ENCODE measurements around the gene CCDC92B. TPM values are rescaled to one million over a fixed set of nuclear protein-coding genes. Genes with fewer than 3 reads are reported as not detected.

CCDC92B gene
- total RNA-seq, 6 experiments from 2014 or later, result not detected

- Mint-ChIP-seq H3K36me3 (ENCODE audit: low read depth) (no peaks in the 10 kb centered on the region), H3K4me3 (peak overlapping the region; percentile 91)
- DNase-seq, result no peak
Observed at GRCh38 chr17:2710803-2711607, 38.4 kb downstream of the CCDC92B start.

GRCh38 chr17:2710071-2710802, 39.2 kb downstream of the CCDC92B start:
- Mint-ChIP-seq H3K9me3 (no peaks in the 10 kb centered on the region), H3K27me3 (ENCODE audit: insufficient read depth) (peaks cover 3% of the 10 kb centered on the region), H3K27ac (peak overlapping the region; percentile 69), H3K36me3 (ENCODE audit: low read depth) (no peaks in the 10 kb centered on the region), H3K4me1 (ENCODE audit: low read depth) (peaks cover 34% of the 10 kb centered on the region), H3K4me3 (peak overlapping the region; percentile 91)
- DNase-seq, result no peak
- TF ChIP-seq CTCF (IDR thresholded peaks at IDR 0.05), result no peak

More at GRCh38 chr17:2710803-2711607, 38.4 kb downstream of the CCDC92B start:
- H3K4me1 Mint-ChIP-seq (ENCODE audit: low read depth), result peaks cover 27% of the 10 kb centered on the region
- H3K27ac Mint-ChIP-seq, result peak overlapping the region; percentile 69
- H3K9me3 Mint-ChIP-seq, result no peaks in the 10 kb centered on the region
- no peak for TF ChIP-seq CTCF (IDR thresholded peaks at IDR 0.05)
- H3K27me3 Mint-ChIP-seq (ENCODE audit: insufficient read depth), result peaks cover 3% of the 10 kb centered on the region

- no peak for TF ChIP-seq CTCF (IDR thresholded peaks at IDR 0.05)
- no peak for DNase-seq
- H3K27ac Mint-ChIP-seq, result peak overlapping the region; percentile 46; the same call in 1 of the 2 replicates
Observed at GRCh38 chr17:2709183-2709661, 40.2 kb downstream of the CCDC92B start.

GRCh38 chr17:2708585-2709182, 40.8 kb downstream of the CCDC92B start:
- TF ChIP-seq CTCF (IDR thresholded peaks at IDR 0.05), result no peak
- H3K9me3 Mint-ChIP-seq, result no peaks in the 10 kb centered on the region
- 0 out of 2 replicates have a peak overlapping the region, but pooled peaks have one; percentile 91 for H3K4me3 Mint-ChIP-seq
- no peak overlapping the region for H3K27ac Mint-ChIP-seq
- H3K27me3 Mint-ChIP-seq (ENCODE audit: insufficient read depth), result peaks cover 1% of the 10 kb centered on the region
- no peak for DNase-seq
- no peaks in the 10 kb centered on the region for H3K36me3 Mint-ChIP-seq (ENCODE audit: low read depth)
- H3K4me1 Mint-ChIP-seq (ENCODE audit: low read depth), result peaks cover 37% of the 10 kb centered on the region

More at GRCh38 chr17:2709183-2709661, 40.2 kb downstream of the CCDC92B start:
- H3K27me3 Mint-ChIP-seq (ENCODE audit: insufficient read depth), result peaks cover 1% of the 10 kb centered on the region
- H3K4me1 Mint-ChIP-seq (ENCODE audit: low read depth), result peaks cover 37% of the 10 kb centered on the region
- H3K36me3 Mint-ChIP-seq (ENCODE audit: low read depth), result no peaks in the 10 kb centered on the region
- peak overlapping the region; percentile 91 for H3K4me3 Mint-ChIP-seq
- no peaks in the 10 kb centered on the region for H3K9me3 Mint-ChIP-seq

Measured in HFFc6 (cell line).